GM23338 (cell line): Measurements from ENCODE around the gene WDR45B. TPM values are rescaled to one million over a fixed set of nuclear protein-coding genes. Genes with fewer than 3 reads are reported as not detected.

Source experiments
- ATAC-seq: fragments of 200-7000 bp; cut with Tn5 transposase; 3 replicates; pipeline ENCODE4 v1.9.1; 2020
- DNase-seq: peaks from one replicate; pipeline ENCODE4 v3.0.0-alpha.2; 2015; ENCODE audit warnings: low spot score
- H2AFZ ChIP-seq: fragments of 200-600 bp; sonication (generic); 2 replicates; pipeline ENCODE4 v1.8.0; 2016; ENCODE audit warnings: antibody characterized with exemption, mild to moderate bottlenecking, moderate library complexity
- H3F3A ChIP-seq: fragments of 200-600 bp; sonication (generic); replicated peaks from 2 replicates; pipeline ENCODE4 v1.8.0; 2017; ENCODE audit warnings: antibody characterized with exemption, mixed run types, low read depth
- H3K27ac ChIP-seq: fragments of 200-600 bp; sonication (generic); 2 replicates; pipeline ENCODE4 v1.6.1; 2016; ENCODE audit warnings: low read depth
- H3K27me3 ChIP-seq: fragments of 200-600 bp; sonication (generic); 2 replicates; pipeline ENCODE4 v1.8.0; 2016; ENCODE audit warnings: mild to moderate bottlenecking, mixed run types, moderate library complexity; ENCODE audit not compliant: insufficient read depth
- H3K36me3 ChIP-seq: fragments of 200-600 bp; sonication (generic); 2 replicates; pipeline ENCODE4 v1.8.0; 2016; ENCODE audit warnings: mild to moderate bottlenecking; ENCODE audit not compliant: insufficient read depth
- H3K4me1 ChIP-seq: fragments of 200-600 bp; sonication (generic); 2 replicates; pipeline ENCODE4 v1.8.0; 2016; ENCODE audit warnings: mild to moderate bottlenecking, moderate library complexity; ENCODE audit not compliant: insufficient read depth
- H3K4me2 ChIP-seq: fragments of 200-600 bp; sonication (generic); 2 replicates; pipeline ENCODE4 v1.7.1; 2017; ENCODE audit warnings: mixed run types
- H3K4me3 ChIP-seq: fragments of 200-600 bp; sonication (generic); 2 replicates; pipeline ENCODE4 v1.6.1; 2016; ENCODE audit warnings: mixed run types
- H3K79me2 ChIP-seq: fragments of 200-600 bp; sonication (generic); replicated peaks from 2 replicates; pipeline ENCODE4 v1.8.0; 2017; ENCODE audit warnings: mild to moderate bottlenecking; ENCODE audit not compliant: insufficient read depth
- H3K9me2 ChIP-seq: fragments of 200-600 bp; sonication (generic); 2 replicates; pipeline ENCODE4 v1.8.0; 2017; ENCODE audit not compliant: insufficient read depth
- H4K20me1 ChIP-seq: fragments of 200-600 bp; sonication (generic); replicated peaks from 2 replicates; pipeline ENCODE4 v1.8.0; 2017; ENCODE audit warnings: mild to moderate bottlenecking; ENCODE audit not compliant: insufficient read depth
- H3K27ac Mint-ChIP-seq: 2 replicates; pipeline ENCODE4 v1.8.0; 2020; ENCODE audit warnings: inconsistent platforms, mild to moderate bottlenecking, moderate library complexity, mixed read lengths
- H3K27me3 Mint-ChIP-seq: 3 replicates; pipeline ENCODE4 v1.8.0; 2022; ENCODE audit warnings: low read depth, mild to moderate bottlenecking, moderate library complexity, mixed read lengths, inconsistent platforms; ENCODE audit not compliant: insufficient read depth, poor library complexity
- H3K36me3 Mint-ChIP-seq: 3 replicates; pipeline ENCODE4 v1.8.0; 2021; ENCODE audit warnings: low read depth, mild to moderate bottlenecking, inconsistent platforms, moderate library complexity, mixed read lengths
- H3K4me1 Mint-ChIP-seq: 3 replicates; pipeline ENCODE4 v1.8.0; 2020; ENCODE audit warnings: mild to moderate bottlenecking, inconsistent platforms, mixed read lengths
- H3K4me3 Mint-ChIP-seq: 3 replicates; pipeline ENCODE4 v1.8.0; 2021; ENCODE audit warnings: moderate library complexity, mild to moderate bottlenecking, inconsistent platforms, mixed read lengths
- H3K9me3 Mint-ChIP-seq: 3 replicates; pipeline ENCODE4 v1.8.0; 2020; ENCODE audit warnings: moderate library complexity, mild to moderate bottlenecking, inconsistent platforms, mixed read lengths
- ETS1 ChIP-seq: IDR thresholded peaks from 2 replicates; pipeline ENCODE4 v1.6.1; 2016; ENCODE audit warnings: antibody characterized with exemption
- EZH2phosphoT487 ChIP-seq: fragments of 200-600 bp; sonication (generic); IDR thresholded peaks from one replicate; pipeline ENCODE4 v1.8.1; 2018; ENCODE audit warnings: antibody characterized with exemption; ENCODE audit not compliant: unreplicated experiment
- JUNB ChIP-seq: IDR thresholded peaks from one replicate; pipeline ENCODE4 v1.6.1; 2016; ENCODE audit warnings: antibody characterized with exemption; ENCODE audit not compliant: unreplicated experiment
- NANOG ChIP-seq: IDR thresholded peaks from 2 replicates; pipeline ENCODE4 v1.6.1; 2016; ENCODE audit warnings: antibody characterized with exemption, borderline replicate concordance
- POLR2AphosphoS5 ChIP-seq: IDR thresholded peaks from 2 replicates; pipeline ENCODE4 v1.6.1; 2016; ENCODE audit warnings: antibody characterized with exemption, low read depth
- REST ChIP-seq: IDR thresholded peaks from one replicate; pipeline ENCODE4 v1.6.1; 2018; ENCODE audit warnings: antibody characterized with exemption; ENCODE audit not compliant: unreplicated experiment
- STAT1 ChIP-seq: IDR thresholded peaks from one replicate; pipeline ENCODE4 v1.6.1; 2016; ENCODE audit warnings: antibody characterized with exemption; ENCODE audit not compliant: unreplicated experiment
- ZNF331 ChIP-seq: fragments of 250-450 bp; sonication (Bioruptor Pico); IDR thresholded peaks from 2 replicates; pipeline ENCODE4 v1.5.0; 2020; ENCODE audit warnings: low read depth, mild to moderate bottlenecking, moderate library complexity
- ZNF462 ChIP-seq: fragments of 250-450 bp; sonication (Bioruptor Pico); IDR thresholded peaks from 2 replicates; pipeline ENCODE4 v1.5.0; 2020; ENCODE audit warnings: mild to moderate bottlenecking, moderate library complexity
- polyA plus RNA-seq: library from polyadenylated mRNA; unstranded; fragments of >200 nt; fragmentation: Nextera tagmentation; extraction: Ambion mirVana; gene quantifications from 2 replicates; pipeline ENCODE4 v1.2.1, GENCODE V29; 2016
- total RNA-seq: library from RNA; depleted of rRNA; stranded (reverse); fragments of >200 nt; shearing (Covaris generic); gene quantifications from 2 replicates; pipeline ENCODE4 v1.2.3, GENCODE V29; 2014

WDR45B gene
- total and polyA plus RNA-seq, 2 experiments from 2014 or later = 69.4 to 96.4 TPM

GRCh38 chr17:82666931-82667667, 18.9 kb upstream of the WDR45B start:
- ATAC-seq = no peak
- Mint-ChIP-seq H3K9me3 (no peaks in the 10 kb centered on the region), H3K4me3 (no peak overlapping the region), H3K36me3 (no peaks in the 10 kb centered on the region), H3K27ac (no peak overlapping the region), H3K4me1 (peaks cover 4% of the 10 kb centered on the region; the same call in 2 of the 3 replicates), H3K27me3 (peaks cover 11% of the 10 kb centered on the region)
- TF ChIP-seq JUNB (no peak), REST (no peak), POLR2AphosphoS5 (no peak), NANOG (no peak), ZNF331 (no peak), ETS1 (no peak), EZH2phosphoT487 (no peak), ZNF462 (no peak), STAT1 (no peak)
- no peak for DNase-seq
- Histone ChIP-seq H3K4me3 (no peak overlapping the region), H3K4me1 (no peaks in the 10 kb centered on the region), H3K9me2 (no peaks in the 10 kb centered on the region), H3K4me2 (no peak overlapping the region), H3K36me3 (no peaks in the 10 kb centered on the region), H3K27me3 (no peaks in the 10 kb centered on the region), H4K20me1 (no peaks in the 10 kb centered on the region), H2AFZ (no peak overlapping the region), H3K27ac (no peak overlapping the region), H3K79me2 (no peaks in the 10 kb centered on the region), H3F3A (0 out of 2 replicates have a peak, but pooled peaks cover 2% of the 10 kb centered on the region)
